ENCODE data around the gene TRIM41. TPM values are rescaled to one million over a fixed set of nuclear protein-coding genes. Genes with fewer than 3 reads are reported as not detected.
"Not testable (repeated sequence)": the region's sequence is repeated elsewhere in the genome, so short reads cannot be mapped to it uniquely, and the experiment has no call there.

The TRIM41 gene
- total RNA-seq, 3 donors from 2014 or later: 14.1 to 16.0 (median 15.1) TPM

- Histone ChIP-seq H3K9me3 (no peaks in the 10 kb centered on the region), H3K36me3 (no peaks in the 10 kb centered on the region), H3K4me1 (no peaks in the 10 kb centered on the region), H3K4me3 (no peak overlapping the region), H3K27me3 (no peaks in the 10 kb centered on the region), H3K27ac (no peak overlapping the region)
- TF ChIP-seq POLR2A (IDR thresholded peaks at IDR 0.05): no peak
- TF ChIP-seq CTCF (IDR thresholded peaks at IDR 0.05): no peak
- intact Hi-C loops (cut with DNase I; ENCODE audit: low total_unique reads): no loop called here
- no peak for DNase-seq (ENCODE audit: low spot score in 2 of 2)
Measured at GRCh38 chr5:181282874-181283273, 59.8 kb downstream of the TRIM41 start.

DNA sequence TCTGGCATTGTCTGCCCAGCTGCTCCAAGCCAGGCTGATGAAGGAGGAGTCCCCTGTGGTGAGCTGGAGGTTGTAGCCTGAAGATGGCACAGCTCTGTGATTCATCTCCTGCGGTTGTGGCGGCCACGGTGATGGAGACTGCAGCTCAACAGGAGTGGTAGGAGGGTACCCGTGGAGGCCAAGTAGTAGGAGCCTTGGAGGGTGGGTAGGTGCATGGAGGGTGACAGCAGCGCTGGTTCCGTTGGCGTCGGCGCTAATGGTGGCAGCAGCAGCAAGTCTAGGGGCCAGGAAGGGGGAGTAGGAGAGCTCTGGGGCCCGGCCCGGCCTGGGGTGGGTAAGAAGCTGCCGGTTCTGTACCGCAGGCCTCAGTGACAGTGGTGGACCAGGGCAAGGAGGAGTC is 60.3 kb downstream of the TRIM41 start:
- intact Hi-C loops (cut with DNase I; ENCODE audit: low total_unique reads): no loop called here
- no peak for TF ChIP-seq CTCF (IDR thresholded peaks at IDR 0.05)
- no peak for TF ChIP-seq POLR2A (IDR thresholded peaks at IDR 0.05)
- TF ChIP-seq POLR2AphosphoS5 (IDR thresholded peaks at IDR 0.05): no peak
- Histone ChIP-seq H3K27me3 (no peaks in the 10 kb centered on the region), H3K9me3 (no peaks in the 10 kb centered on the region), H3K27ac (no peak overlapping the region), H3K4me3 (no peak overlapping the region), H3K4me1 (no peaks in the 10 kb centered on the region), H3K36me3 (no peaks in the 10 kb centered on the region)
- DNase-seq (ENCODE audit: low spot score in 2 of 2): no peak

DNA sequence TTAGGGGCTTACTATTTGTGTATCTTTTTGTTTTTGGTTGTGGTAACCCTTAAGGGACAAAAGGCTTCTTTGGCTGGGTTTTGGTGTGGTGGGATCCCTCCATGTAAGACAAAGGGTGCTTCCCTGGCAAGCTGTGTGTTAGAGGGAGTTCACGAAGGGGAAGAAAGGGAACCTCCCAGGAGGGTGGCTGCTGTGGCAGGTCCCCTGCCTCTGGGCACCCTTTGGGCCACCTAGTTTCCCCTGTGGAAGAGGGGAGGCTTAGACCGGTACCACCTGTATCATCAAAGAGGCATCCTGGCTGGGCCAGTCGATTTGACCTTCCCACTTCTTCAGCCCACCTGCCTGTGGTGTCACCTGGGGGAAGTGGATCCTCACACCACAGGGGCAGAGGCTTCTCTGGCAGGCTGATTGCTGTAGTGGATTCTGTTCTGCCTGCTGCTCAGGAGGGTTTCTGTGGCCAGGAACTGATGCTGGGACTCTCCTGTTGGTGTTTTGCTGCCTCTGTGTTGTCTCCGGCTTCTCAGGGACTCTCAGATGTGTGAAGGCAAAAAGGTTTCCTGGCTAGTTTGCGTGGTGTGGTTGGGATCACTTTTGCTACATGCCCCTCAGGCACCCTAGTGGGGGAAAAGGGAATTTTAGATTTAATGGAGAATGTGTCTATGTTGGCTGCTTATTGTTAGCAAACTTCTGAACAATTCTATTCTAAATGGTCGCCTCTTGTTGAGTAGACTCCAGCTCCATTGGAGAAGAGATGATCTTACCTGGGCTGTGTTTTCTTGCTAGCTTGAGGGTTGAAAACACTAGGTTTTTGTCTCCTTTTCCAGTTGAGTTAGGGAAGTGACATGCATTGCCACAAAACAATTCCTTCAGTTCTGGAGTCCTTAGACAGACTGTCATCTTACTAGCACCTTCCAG is 61.0 kb downstream of the TRIM41 start:
- intact Hi-C loops (cut with DNase I; ENCODE audit: low total_unique reads); H3K27me3 ChIP-seq: not testable (repeated sequence)

More for the DNA sequence above, 61.0 kb downstream of the TRIM41 start:
- not testable (repeated sequence) for H3K27ac ChIP-seq; H3K36me3 ChIP-seq; H3K9me3 ChIP-seq; H3K4me1 ChIP-seq; H3K4me3 ChIP-seq; DNase-seq (ENCODE audit: low spot score in 2 of 2)

Other genes starting within 250 kb of the TRIM41 start
- gene BTNL3, start 234.4 kb upstream of the TRIM41 start, total RNA-seq: under 1 TPM in 1 of 3 donors, not detected in 2; under 0.01 TPM
- 100 to 1,000 TPM in 1 of 3 donors, 10 to 100 TPM in 2; 27.2 to 169 (median 94.6) TPM for gene BTNL9, start 183.0 kb upstream of the TRIM41 start, total RNA-seq
- gene OR2V1, start 92.1 kb upstream of the TRIM41 start, total RNA-seq: not detected
- gene OR2V2, start 75.7 kb upstream of the TRIM41 start, total RNA-seq: not detected
- 1 to 10 TPM in 2 of 3 donors, under 1 TPM in 1; 0.29 to 5.4 (median 5.2) TPM for gene TRIM7, start 18.1 kb upstream of the TRIM41 start, total RNA-seq
- 1,000 to 10,000 TPM; 2,096 to 2,842 (median 2,553) TPM for gene RACK1, start 20.6 kb downstream of the TRIM41 start, total RNA-seq
- 10 to 100 TPM; 12.8 to 18.6 (median 18.4) TPM for gene TRIM52, start 37.9 kb downstream of the TRIM41 start, total RNA-seq
- under 1 TPM in 1 of 3 donors, not detected in 2; 0.88 TPM for gene OR4F3, start 144.0 kb downstream of the TRIM41 start, total RNA-seq

All from breast epithelium (tissue), 4 donors.